HEK293 (cell line): ENCODE data around the gene ADGRD1.

Experiments used
- SP7 ChIP-seq: fragments of 450-650 bp; formaldehyde crosslinking; IDR thresholded peaks from 2 replicates; pipeline ENCODE4 v1.5.1; 2016; ENCODE audit warnings: missing biosample characterization, missing genetic modification characterization
- YY1 ChIP-seq: fragments of 450-650 bp; formaldehyde crosslinking; IDR thresholded peaks from 2 replicates; pipeline ENCODE4 v1.5.1; 2018; ENCODE audit warnings: missing biosample characterization, missing genetic modification characterization
- ZBTB17 ChIP-seq: fragments of 450-650 bp; formaldehyde crosslinking; IDR thresholded peaks from 2 replicates; pipeline ENCODE4 v1.5.1; 2016; ENCODE audit warnings: missing biosample characterization, missing genetic modification characterization
- ZFP41 ChIP-seq: fragments of 450-650 bp; formaldehyde crosslinking; IDR thresholded peaks from 2 replicates; pipeline ENCODE4 v1.5.1; 2016; ENCODE audit warnings: missing biosample characterization, missing genetic modification characterization, borderline replicate concordance
- ZNF184 ChIP-seq: fragments of 450-650 bp; IDR thresholded peaks from 2 replicates; pipeline ENCODE4 v1.5.1; 2018; ENCODE audit warnings: missing biosample characterization, mild to moderate bottlenecking, missing genetic modification characterization
- ZNF211 ChIP-seq: fragments of 450-650 bp; formaldehyde crosslinking; IDR thresholded peaks from 2 replicates; pipeline ENCODE4 v1.5.1; 2016; ENCODE audit warnings: low read depth, missing biosample characterization, missing genetic modification characterization
- ZNF214 ChIP-seq: fragments of 450-650 bp; formaldehyde crosslinking; IDR thresholded peaks from 2 replicates; pipeline ENCODE4 v1.5.1; 2017; ENCODE audit warnings: missing biosample characterization, mild to moderate bottlenecking, missing genetic modification characterization, borderline replicate concordance
- ZNF658 ChIP-seq: fragments of 450-650 bp; formaldehyde crosslinking; IDR thresholded peaks from 2 replicates; pipeline ENCODE4; 2016; ENCODE audit warnings: missing biosample characterization, missing genetic modification characterization
- TF ChIP-seq, protein P1 (sequence below): fragments of 450-650 bp; formaldehyde crosslinking; IDR thresholded peaks from 2 replicates; pipeline ENCODE4 v1.5.1; 2016; ENCODE audit warnings: missing biosample characterization, missing genetic modification characterization
- TF ChIP-seq, protein P2 (sequence below): fragments of 450-650 bp; formaldehyde crosslinking; IDR thresholded peaks from 2 replicates; pipeline ENCODE4 v1.5.1; 2016; ENCODE audit warnings: missing biosample characterization, missing genetic modification characterization
- TF ChIP-seq, protein P3 (sequence below): fragments of 450-650 bp; formaldehyde crosslinking; IDR thresholded peaks from 2 replicates; pipeline ENCODE4 v1.5.1; 2016; ENCODE audit warnings: missing biosample characterization, missing genetic modification characterization, low read depth
- TF ChIP-seq, protein P4 (sequence below): fragments of 450-650 bp; formaldehyde crosslinking; IDR thresholded peaks from 2 replicates; pipeline ENCODE4 v1.5.1; 2016; ENCODE audit warnings: missing biosample characterization, missing genetic modification characterization
- TF ChIP-seq, protein P5 (sequence below): fragments of 450-650 bp; formaldehyde crosslinking; IDR thresholded peaks from 2 replicates; pipeline ENCODE4 v1.5.1; 2016; ENCODE audit warnings: missing biosample characterization, missing genetic modification characterization
- TF ChIP-seq, protein P6 (sequence below): fragments of 450-650 bp; formaldehyde crosslinking; IDR thresholded peaks from 2 replicates; pipeline ENCODE4 v1.5.1; 2016; ENCODE audit warnings: missing biosample characterization, missing genetic modification characterization

DNA sequence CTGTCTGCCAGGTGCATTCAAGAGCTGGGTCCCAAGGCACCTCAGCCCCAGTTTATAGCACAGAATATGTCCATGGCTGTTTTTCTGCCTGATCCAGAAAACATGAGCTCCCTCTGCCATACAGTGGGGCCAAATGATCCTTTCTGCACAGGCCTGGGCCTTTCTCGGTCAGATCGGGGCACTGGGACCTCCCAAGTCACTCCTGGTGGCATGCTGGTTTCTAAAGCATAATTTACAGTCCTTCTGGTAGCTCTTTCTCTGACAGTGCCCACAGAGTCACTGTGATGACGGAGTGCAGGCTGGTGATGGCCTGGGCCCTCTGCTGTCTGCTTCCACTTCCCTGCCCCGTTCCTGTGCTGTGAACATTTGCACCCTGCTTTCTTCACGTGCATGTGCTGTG lies 99.2 kb downstream of the ADGRD1 start:
- TF ChIP-seq, protein P1, sequence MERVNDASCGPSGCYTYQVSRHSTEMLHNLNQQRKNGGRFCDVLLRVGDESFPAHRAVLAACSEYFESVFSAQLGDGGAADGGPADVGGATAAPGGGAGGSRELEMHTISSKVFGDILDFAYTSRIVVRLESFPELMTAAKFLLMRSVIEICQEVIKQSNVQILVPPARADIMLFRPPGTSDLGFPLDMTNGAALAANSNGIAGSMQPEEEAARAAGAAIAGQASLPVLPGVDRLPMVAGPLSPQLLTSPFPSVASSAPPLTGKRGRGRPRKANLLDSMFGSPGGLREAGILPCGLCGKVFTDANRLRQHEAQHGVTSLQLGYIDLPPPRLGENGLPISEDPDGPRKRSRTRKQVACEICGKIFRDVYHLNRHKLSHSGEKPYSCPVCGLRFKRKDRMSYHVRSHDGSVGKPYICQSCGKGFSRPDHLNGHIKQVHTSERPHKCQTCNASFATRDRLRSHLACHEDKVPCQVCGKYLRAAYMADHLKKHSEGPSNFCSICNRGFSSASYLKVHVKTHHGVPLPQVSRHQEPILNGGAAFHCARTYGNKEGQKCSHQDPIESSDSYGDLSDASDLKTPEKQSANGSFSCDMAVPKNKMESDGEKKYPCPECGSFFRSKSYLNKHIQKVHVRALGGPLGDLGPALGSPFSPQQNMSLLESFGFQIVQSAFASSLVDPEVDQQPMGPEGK = no peak
- TF ChIP-seq, protein P2, sequence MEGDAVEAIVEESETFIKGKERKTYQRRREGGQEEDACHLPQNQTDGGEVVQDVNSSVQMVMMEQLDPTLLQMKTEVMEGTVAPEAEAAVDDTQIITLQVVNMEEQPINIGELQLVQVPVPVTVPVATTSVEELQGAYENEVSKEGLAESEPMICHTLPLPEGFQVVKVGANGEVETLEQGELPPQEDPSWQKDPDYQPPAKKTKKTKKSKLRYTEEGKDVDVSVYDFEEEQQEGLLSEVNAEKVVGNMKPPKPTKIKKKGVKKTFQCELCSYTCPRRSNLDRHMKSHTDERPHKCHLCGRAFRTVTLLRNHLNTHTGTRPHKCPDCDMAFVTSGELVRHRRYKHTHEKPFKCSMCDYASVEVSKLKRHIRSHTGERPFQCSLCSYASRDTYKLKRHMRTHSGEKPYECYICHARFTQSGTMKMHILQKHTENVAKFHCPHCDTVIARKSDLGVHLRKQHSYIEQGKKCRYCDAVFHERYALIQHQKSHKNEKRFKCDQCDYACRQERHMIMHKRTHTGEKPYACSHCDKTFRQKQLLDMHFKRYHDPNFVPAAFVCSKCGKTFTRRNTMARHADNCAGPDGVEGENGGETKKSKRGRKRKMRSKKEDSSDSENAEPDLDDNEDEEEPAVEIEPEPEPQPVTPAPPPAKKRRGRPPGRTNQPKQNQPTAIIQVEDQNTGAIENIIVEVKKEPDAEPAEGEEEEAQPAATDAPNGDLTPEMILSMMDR (tag by site-specific recombination) = no peak
- TF ChIP-seq ZNF214 (tag by site-specific recombination) (no peak), SP7 (no peak), YY1 (no peak), ZNF211 (tag by site-specific recombination) (no peak), ZBTB17 (tag by site-specific recombination) (no peak), ZFP41 (tag by site-specific recombination) (no peak), ZNF658 (tag by site-specific recombination) (no peak), ZNF184 (tag by site-specific recombination) (no peak)
- TF ChIP-seq, protein P3, sequence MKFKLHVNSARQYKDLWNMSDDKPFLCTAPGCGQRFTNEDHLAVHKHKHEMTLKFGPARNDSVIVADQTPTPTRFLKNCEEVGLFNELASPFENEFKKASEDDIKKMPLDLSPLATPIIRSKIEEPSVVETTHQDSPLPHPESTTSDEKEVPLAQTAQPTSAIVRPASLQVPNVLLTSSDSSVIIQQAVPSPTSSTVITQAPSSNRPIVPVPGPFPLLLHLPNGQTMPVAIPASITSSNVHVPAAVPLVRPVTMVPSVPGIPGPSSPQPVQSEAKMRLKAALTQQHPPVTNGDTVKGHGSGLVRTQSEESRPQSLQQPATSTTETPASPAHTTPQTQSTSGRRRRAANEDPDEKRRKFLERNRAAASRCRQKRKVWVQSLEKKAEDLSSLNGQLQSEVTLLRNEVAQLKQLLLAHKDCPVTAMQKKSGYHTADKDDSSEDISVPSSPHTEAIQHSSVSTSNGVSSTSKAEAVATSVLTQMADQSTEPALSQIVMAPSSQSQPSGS (tag by site-specific recombination) = no peak
- TF ChIP-seq, protein P4, sequence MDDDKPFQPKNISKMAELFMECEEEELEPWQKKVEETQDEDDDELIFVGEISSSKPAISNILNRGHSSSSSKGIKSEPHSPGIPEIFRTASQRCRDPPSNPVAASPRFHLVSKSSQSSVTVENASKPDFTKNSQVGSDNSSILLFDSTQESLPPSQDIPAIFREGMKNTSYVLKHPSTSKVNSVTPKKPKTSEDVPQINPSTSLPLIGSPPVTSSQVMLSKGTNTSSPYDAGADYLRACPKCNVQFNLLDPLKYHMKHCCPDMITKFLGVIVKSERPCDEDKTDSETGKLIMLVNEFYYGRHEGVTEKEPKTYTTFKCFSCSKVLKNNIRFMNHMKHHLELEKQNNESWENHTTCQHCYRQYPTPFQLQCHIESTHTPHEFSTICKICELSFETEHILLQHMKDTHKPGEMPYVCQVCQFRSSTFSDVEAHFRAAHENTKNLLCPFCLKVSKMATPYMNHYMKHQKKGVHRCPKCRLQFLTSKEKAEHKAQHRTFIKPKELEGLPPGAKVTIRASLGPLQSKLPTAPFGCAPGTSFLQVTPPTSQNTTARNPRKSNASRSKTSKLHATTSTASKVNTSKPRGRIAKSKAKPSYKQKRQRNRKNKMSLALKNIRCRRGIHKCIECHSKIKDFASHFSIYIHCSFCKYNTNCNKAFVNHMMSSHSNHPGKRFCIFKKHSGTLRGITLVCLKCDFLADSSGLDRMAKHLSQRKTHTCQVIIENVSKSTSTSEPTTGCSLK (tag by site-specific recombination) = no peak
- TF ChIP-seq, protein P5, sequence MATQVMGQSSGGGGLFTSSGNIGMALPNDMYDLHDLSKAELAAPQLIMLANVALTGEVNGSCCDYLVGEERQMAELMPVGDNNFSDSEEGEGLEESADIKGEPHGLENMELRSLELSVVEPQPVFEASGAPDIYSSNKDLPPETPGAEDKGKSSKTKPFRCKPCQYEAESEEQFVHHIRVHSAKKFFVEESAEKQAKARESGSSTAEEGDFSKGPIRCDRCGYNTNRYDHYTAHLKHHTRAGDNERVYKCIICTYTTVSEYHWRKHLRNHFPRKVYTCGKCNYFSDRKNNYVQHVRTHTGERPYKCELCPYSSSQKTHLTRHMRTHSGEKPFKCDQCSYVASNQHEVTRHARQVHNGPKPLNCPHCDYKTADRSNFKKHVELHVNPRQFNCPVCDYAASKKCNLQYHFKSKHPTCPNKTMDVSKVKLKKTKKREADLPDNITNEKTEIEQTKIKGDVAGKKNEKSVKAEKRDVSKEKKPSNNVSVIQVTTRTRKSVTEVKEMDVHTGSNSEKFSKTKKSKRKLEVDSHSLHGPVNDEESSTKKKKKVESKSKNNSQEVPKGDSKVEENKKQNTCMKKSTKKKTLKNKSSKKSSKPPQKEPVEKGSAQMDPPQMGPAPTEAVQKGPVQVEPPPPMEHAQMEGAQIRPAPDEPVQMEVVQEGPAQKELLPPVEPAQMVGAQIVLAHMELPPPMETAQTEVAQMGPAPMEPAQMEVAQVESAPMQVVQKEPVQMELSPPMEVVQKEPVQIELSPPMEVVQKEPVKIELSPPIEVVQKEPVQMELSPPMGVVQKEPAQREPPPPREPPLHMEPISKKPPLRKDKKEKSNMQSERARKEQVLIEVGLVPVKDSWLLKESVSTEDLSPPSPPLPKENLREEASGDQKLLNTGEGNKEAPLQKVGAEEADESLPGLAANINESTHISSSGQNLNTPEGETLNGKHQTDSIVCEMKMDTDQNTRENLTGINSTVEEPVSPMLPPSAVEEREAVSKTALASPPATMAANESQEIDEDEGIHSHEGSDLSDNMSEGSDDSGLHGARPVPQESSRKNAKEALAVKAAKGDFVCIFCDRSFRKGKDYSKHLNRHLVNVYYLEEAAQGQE (tag by site-specific recombination) = no peak
- TF ChIP-seq, protein P6, sequence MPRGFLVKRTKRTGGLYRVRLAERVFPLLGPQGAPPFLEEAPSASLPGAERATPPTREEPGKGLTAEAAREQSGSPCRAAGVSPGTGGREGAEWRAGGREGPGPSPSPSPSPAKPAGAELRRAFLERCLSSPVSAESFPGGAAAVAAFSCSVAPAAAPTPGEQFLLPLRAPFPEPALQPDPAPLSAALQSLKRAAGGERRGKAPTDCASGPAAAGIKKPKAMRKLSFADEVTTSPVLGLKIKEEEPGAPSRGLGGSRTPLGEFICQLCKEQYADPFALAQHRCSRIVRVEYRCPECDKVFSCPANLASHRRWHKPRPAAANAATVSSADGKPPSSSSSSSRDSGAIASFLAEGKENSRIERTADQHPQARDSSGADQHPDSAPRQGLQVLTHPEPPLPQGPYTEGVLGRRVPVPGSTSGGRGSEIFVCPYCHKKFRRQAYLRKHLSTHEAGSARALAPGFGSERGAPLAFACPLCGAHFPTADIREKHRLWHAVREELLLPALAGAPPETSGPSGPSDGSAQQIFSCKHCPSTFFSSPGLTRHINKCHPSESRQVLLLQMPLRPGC (tag by site-specific recombination) = no peak
